Thoracic aorta (tissue), 2 donors: ENCODE data around the gene GPSM1. TPM values are rescaled to one million over a fixed set of nuclear protein-coding genes. Genes with fewer than 3 reads are reported as not detected.

Experiments used
- ATAC-seq: fragments of 150-250 bp; one replicate; pipeline ENCODE4 v1.8.0; 2017; ENCODE audit warnings: low read depth; ENCODE audit not compliant: insufficient number of reproducible peaks, low FRiP score
- DNase-seq: peaks from one replicate; pipeline ENCODE4 v3.0.0-alpha.2; 2020; ENCODE audit warnings: low spot score
- H3K27ac ChIP-seq, 2 donors: fragments of 200-600 bp; sonication (generic); 1 replicate in 1 of 2; 2 replicates in 1 of 2; pipeline ENCODE4 v1.5.1; 2016; ENCODE audit warnings: mild to moderate bottlenecking in 2 of 2, moderate library complexity in 2 of 2
- H3K27me3 ChIP-seq: fragments of 200-600 bp; sonication (generic); replicated peaks from 2 replicates; pipeline ENCODE4 v1.6.0; 2016; ENCODE audit warnings: mild to moderate bottlenecking; ENCODE audit not compliant: insufficient read depth
- H3K36me3 ChIP-seq: fragments of 200-600 bp; sonication (generic); one replicate; pipeline ENCODE4 v1.5.1; 2016
- H3K4me1 ChIP-seq, 2 donors: fragments of 200-600 bp; sonication (generic); 1 replicate in 1 of 2; 2 replicates in 1 of 2; pipeline versions ENCODE4 v1.5.1 to v1.6.0; 2016; ENCODE audit warnings: low read depth in 2 of 2, mild to moderate bottlenecking in 1 of 2; ENCODE audit not compliant: control insufficient read depth in 1 of 2
- H3K4me3 ChIP-seq: fragments of 200-600 bp; sonication (generic); 2 replicates; pipeline ENCODE4 v1.5.1; 2016; ENCODE audit warnings: mild to moderate bottlenecking
- H3K9me3 ChIP-seq: fragments of 200-600 bp; sonication (generic); 2 replicates; pipeline ENCODE4 v1.5.1; 2016
- total RNA-seq, 2 donors: library from RNA; depleted of rRNA; stranded (reverse); fragments of >200 nt; gene quantifications; one replicate each; pipeline versions ENCODE4 v1.1.0 to v1.2.3, GENCODE V29; 2016
- TF ChIP-seq, protein P1 (sequence below): fragments of 200-600 bp; sonication (generic); IDR thresholded peaks from one replicate; pipeline ENCODE4 v1.5.1; 2019; ENCODE audit warnings: antibody characterized with exemption

GPSM1 gene
- total RNA-seq, 2 donors from 2014 or later = 29.2 to 33.6 TPM

DNA sequence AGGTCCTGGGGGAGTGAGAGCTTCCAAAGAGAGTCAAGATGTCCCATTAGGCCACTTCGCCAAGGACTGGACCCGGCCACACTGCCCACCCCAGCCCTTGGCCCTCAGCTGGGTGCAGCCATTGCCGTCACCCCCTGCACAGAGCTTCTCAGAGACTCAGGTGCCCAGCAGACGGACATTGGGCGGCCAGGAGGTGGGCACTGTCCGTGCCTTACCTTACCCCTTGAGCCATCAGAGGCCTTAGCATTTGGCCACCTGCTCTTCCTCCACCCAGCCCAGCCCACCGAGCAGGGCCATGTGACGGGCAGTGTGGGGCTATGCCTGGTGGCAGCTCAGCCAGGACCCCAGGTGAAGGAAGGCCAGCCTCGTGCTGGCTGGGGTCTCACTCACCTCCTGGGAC lies 39.5 kb downstream of the GPSM1 start:
- no peak for ATAC-seq
- Histone ChIP-seq H3K9me3 (no peaks in the 10 kb centered on the region), H3K27me3 (no peaks in the 10 kb centered on the region), H3K4me1 (peaks cover 5 to 16% of the 10 kb centered on the region in 2 donors), H3K4me3 (no peak overlapping the region), H3K27ac (no peak overlapping the region), H3K36me3 (no peaks in the 10 kb centered on the region)
- DNase-seq = no peak
- TF ChIP-seq, protein P1, sequence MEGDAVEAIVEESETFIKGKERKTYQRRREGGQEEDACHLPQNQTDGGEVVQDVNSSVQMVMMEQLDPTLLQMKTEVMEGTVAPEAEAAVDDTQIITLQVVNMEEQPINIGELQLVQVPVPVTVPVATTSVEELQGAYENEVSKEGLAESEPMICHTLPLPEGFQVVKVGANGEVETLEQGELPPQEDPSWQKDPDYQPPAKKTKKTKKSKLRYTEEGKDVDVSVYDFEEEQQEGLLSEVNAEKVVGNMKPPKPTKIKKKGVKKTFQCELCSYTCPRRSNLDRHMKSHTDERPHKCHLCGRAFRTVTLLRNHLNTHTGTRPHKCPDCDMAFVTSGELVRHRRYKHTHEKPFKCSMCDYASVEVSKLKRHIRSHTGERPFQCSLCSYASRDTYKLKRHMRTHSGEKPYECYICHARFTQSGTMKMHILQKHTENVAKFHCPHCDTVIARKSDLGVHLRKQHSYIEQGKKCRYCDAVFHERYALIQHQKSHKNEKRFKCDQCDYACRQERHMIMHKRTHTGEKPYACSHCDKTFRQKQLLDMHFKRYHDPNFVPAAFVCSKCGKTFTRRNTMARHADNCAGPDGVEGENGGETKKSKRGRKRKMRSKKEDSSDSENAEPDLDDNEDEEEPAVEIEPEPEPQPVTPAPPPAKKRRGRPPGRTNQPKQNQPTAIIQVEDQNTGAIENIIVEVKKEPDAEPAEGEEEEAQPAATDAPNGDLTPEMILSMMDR = no peak

DNA sequence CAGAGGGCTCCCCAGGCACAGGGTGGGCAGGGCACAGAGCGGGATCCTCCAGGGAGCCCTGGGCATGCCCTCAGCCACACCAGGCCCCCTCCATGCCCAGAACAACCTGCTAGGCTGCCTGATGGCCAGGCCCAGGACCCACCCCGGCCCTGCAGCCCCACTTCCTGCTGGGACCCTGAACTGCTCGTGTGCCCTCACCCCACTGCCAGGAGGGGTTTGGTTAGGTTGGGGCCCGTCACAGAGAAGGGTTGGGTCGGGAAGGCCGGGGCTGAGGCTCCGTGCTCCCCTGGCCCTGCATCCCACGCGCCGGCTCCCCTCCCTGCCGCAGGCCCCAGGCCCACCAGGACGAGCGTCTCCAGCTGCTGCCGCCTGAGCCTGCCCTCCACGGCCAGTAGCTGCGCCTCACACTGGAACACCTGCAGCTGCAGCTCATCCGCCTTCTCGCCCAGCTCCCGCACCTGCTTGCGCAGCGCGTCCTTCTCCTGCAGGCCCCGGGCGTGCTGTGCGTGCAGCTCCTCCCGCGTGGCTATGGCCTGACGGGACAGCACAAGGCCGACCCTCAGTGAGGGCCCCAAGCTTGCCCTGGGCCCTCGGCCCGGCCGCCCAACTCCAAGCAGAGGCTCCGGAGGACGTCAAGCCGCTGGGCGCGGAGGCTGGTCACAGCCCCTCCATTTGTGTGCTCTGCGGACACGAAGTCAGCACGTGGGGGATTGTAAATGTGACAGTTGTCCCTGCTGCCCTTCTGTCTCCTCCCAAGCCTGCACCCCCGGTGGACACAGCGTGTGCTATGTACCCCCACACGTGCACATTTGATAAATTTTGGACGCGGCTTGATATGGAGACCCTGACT lies 40.2 kb downstream of the GPSM1 start:
- no peaks in the 10 kb centered on the region for H3K36me3 ChIP-seq
- DNase-seq = no peak
- no peak for ATAC-seq
- no peaks in the 10 kb centered on the region for H3K9me3 ChIP-seq
- no peak overlapping the region for H3K4me3 ChIP-seq
- no peaks in the 10 kb centered on the region for H3K27me3 ChIP-seq
- TF ChIP-seq, protein P1 = no peak
- H3K4me1 ChIP-seq = peaks cover 5 to 12% of the 10 kb centered on the region in 2 donors
- no peak overlapping the region for H3K27ac ChIP-seq

- Histone ChIP-seq H3K9me3 (no peaks in the 10 kb centered on the region), H3K27me3 (no peaks in the 10 kb centered on the region), H3K27ac (no peak overlapping the region), H3K4me3 (no peak overlapping the region), H3K4me1 (peaks cover 5 to 8% of the 10 kb centered on the region in 2 donors), H3K36me3 (no peaks in the 10 kb centered on the region)
- ATAC-seq (no peak), DNase-seq (no peak)
- TF ChIP-seq, protein P1 = no peak
Measured at GRCh38 chr9:136368190-136368589, 40.9 kb downstream of the GPSM1 start.

DNA sequence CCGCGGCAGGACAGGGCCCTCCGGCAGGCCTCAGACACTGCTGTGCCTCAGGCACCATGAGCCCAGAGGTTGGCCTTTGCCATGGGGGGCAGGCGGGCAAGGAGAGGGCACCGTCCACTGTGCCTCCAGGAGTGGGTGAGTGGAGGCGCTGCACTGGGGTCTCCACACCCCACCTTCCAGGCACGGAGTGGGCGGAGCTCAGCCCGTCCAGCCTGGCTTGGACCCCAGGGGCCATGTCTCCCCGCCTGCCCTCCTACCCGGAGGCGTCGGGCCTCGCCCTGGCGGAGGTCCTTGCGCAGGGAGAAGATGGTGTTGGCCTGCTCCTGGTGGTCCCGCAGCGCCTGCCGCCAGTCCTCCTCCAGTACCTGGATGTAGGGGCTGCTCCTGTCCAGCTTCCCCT lies 42.7 kb downstream of the GPSM1 start:
- no peaks in the 10 kb centered on the region for H3K27me3 ChIP-seq
- H3K27ac ChIP-seq = no peak overlapping the region
- no peak overlapping the region for H3K4me3 ChIP-seq
- no peaks in the 10 kb centered on the region for H3K9me3 ChIP-seq
- no peaks in the 10 kb centered on the region for H3K4me1 ChIP-seq
- no peak for ATAC-seq
- DNase-seq = no peak
- H3K36me3 ChIP-seq = no peaks in the 10 kb centered on the region
- TF ChIP-seq, protein P1 = no peak

DNA sequence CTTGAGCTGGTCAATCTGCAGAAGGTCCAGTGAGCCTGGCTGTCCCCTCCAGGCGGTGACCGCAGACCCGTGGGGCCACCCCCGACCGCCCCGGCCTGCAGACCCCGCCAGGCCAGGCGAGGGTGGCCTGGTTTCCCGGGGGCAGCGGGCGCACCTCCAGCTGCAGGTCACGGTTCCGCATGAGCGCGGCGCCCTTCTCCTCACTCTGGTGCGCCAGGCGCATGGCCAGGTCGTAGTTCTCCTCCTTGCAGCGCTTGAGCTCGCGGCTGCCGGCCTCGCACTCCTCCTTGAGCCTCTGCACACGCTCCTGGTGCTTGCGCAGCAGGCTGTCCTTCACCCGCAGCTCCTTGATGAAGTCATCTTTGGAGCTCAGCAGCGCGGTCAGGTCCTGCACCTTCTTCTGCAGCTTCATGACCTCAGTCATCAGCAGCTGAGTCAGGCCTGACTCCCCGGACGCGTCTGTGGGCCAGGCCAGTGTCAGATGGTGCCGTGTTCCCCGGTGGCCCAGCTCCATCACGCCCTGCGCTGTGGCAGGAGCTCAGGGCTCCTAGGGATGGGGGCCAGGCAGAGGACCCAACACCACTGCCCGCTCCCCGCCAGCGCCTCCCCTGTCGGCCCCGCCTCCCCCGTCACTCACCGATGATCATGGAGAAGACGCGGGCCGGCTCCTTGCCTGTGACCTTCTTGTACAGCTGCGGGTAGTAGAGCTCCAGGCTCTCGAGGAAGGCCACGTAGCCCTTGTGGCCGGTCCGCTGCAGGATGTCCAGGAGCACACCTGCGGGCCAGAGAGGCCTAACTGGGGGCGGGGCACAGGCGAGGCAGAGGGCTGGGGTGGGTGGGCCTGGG lies 43.6 kb downstream of the GPSM1 start:
- no peak overlapping the region for H3K27ac ChIP-seq
- H3K4me1 ChIP-seq = no peaks in the 10 kb centered on the region
- H3K36me3 ChIP-seq = no peaks in the 10 kb centered on the region
- no peaks in the 10 kb centered on the region for H3K27me3 ChIP-seq
- DNase-seq (no peak), ATAC-seq (no peak)
- no peaks in the 10 kb centered on the region for H3K9me3 ChIP-seq
- TF ChIP-seq, protein P1 = no peak
- no peak overlapping the region for H3K4me3 ChIP-seq
